H9 (cell line): ENCODE data around the gene RPS21. TPM values are rescaled to one million over a fixed set of nuclear protein-coding genes. Genes with fewer than 3 reads are reported as not detected.

Experiments used
- DNase-seq: peaks from one replicate; pipeline ENCODE4 v3.0.0-alpha.2; 2017
- H2AFZ ChIP-seq: one replicate; pipeline ENCODE4 v1.6.1; 2013; ENCODE audit warnings: mild to moderate bottlenecking, low read length, control low read depth, moderate library complexity
- H2AK5ac ChIP-seq: 2 replicates; pipeline ENCODE4 v1.6.1; 2013; ENCODE audit warnings: low read length, control low read depth, mixed read lengths; ENCODE audit not compliant: insufficient read length
- H2BK120ac ChIP-seq: one replicate; pipeline ENCODE4 v1.6.1; 2013; ENCODE audit warnings: low read depth, mild to moderate bottlenecking, low read length, control low read depth, inconsistent platforms; ENCODE audit not compliant: poor library complexity, severe bottlenecking
- H2BK12ac ChIP-seq: 2 replicates; pipeline ENCODE4 v1.6.1; 2013; ENCODE audit warnings: low read length, control low read depth, mixed read lengths, low read depth; ENCODE audit not compliant: insufficient read length
- H2BK15ac ChIP-seq: 2 replicates; pipeline ENCODE4 v1.6.1; 2013; ENCODE audit warnings: low read depth, low read length, control low read depth
- H2BK20ac ChIP-seq: one replicate; pipeline ENCODE4 v1.6.1; 2013; ENCODE audit warnings: low read depth, mild to moderate bottlenecking, low read length, control low read depth, inconsistent platforms; ENCODE audit not compliant: poor library complexity, severe bottlenecking
- H2BK5ac ChIP-seq: 2 replicates; pipeline ENCODE4 v1.6.1; 2013; ENCODE audit warnings: low read length, control low read depth, mixed read lengths; ENCODE audit not compliant: insufficient read length
- H3K14ac ChIP-seq: 2 replicates; pipeline ENCODE4 v1.6.1; 2013; ENCODE audit warnings: low read length, control low read depth; ENCODE audit not compliant: insufficient read depth
- H3K18ac ChIP-seq: 2 replicates; pipeline ENCODE4 v1.6.1; 2013; ENCODE audit warnings: low read depth, mild to moderate bottlenecking, mixed read lengths, low read length, control low read depth; ENCODE audit not compliant: insufficient read length
- H3K23ac ChIP-seq: 2 replicates; pipeline ENCODE4 v1.6.1; 2013; ENCODE audit warnings: low read length, control low read depth, mixed read lengths, low read depth; ENCODE audit not compliant: insufficient read length
- H3K23me2 ChIP-seq: 2 replicates; pipeline ENCODE4 v1.6.1; 2013; ENCODE audit warnings: low read depth, mild to moderate bottlenecking, mixed read lengths, low read length, control low read depth; ENCODE audit not compliant: insufficient read length, poor library complexity, severe bottlenecking
- H3K27ac ChIP-seq: 2 replicates; pipeline ENCODE4 v1.5.1; 2013; ENCODE audit warnings: low read length, control low read depth, mixed read lengths, low read depth; ENCODE audit not compliant: insufficient read length
- H3K27me3 ChIP-seq: 2 replicates; pipeline ENCODE4 v1.6.1; 2013; ENCODE audit warnings: low read length, control low read depth, inconsistent platforms; ENCODE audit not compliant: insufficient read depth
- H3K4ac ChIP-seq: 2 replicates; pipeline ENCODE4 v1.6.1; 2013; ENCODE audit warnings: low read depth, mild to moderate bottlenecking, control low read depth, inconsistent platforms, low read length, moderate library complexity
- H3K4me1 ChIP-seq: 2 replicates; pipeline ENCODE4 v1.6.1; 2013; ENCODE audit warnings: low read length, control low read depth, inconsistent platforms; ENCODE audit not compliant: insufficient read depth
- H3K4me2 ChIP-seq: 2 replicates; pipeline ENCODE4 v1.6.1; 2013; ENCODE audit warnings: low read length, control low read depth, mixed read lengths; ENCODE audit not compliant: insufficient read length, insufficient read depth
- H3K56ac ChIP-seq: 2 replicates; pipeline ENCODE4 v1.6.1; 2013; ENCODE audit warnings: low read depth, mild to moderate bottlenecking, mixed read lengths, low read length, control low read depth; ENCODE audit not compliant: insufficient read length
- H3K79me1 ChIP-seq: 2 replicates; pipeline ENCODE4 v1.6.1; 2013; ENCODE audit warnings: low read depth, mild to moderate bottlenecking, moderate library complexity, low read length, control low read depth, inconsistent platforms; ENCODE audit not compliant: insufficient read depth, poor library complexity, severe bottlenecking
- H3K79me2 ChIP-seq: 2 replicates; pipeline ENCODE4 v1.6.1; 2013; ENCODE audit warnings: low read length, control low read depth, inconsistent platforms; ENCODE audit not compliant: insufficient read depth
- H3K9ac ChIP-seq: 2 replicates; pipeline ENCODE4 v1.6.1; 2013; ENCODE audit warnings: low read length, control low read depth, mixed read lengths; ENCODE audit not compliant: insufficient read length; ENCODE audit errors: extremely low read depth
- H3K9me3 ChIP-seq: one replicate; pipeline ENCODE4 v1.6.1; 2013; ENCODE audit warnings: low read depth, low read length, inconsistent platforms; ENCODE audit not compliant: control insufficient read depth
- H3T11ph ChIP-seq: one replicate; pipeline ENCODE4 v1.6.1; 2013; ENCODE audit warnings: mild to moderate bottlenecking, low read length, control low read depth, inconsistent platforms
- H4K20me1 ChIP-seq: one replicate; pipeline ENCODE4 v1.6.1; 2013; ENCODE audit not compliant: control insufficient read depth, insufficient read length, insufficient read depth
- H4K5ac ChIP-seq: 2 replicates; pipeline ENCODE4 v1.6.1; 2013; ENCODE audit warnings: low read depth, mild to moderate bottlenecking, mixed read lengths, low read length, control low read depth; ENCODE audit not compliant: insufficient read length
- H4K8ac ChIP-seq: replicated peaks from 2 replicates; pipeline ENCODE4 v1.6.1; 2013; ENCODE audit warnings: low read length, control low read depth, mixed read lengths, low read depth; ENCODE audit not compliant: insufficient read length
- H4K91ac ChIP-seq: 2 replicates; pipeline ENCODE4 v1.6.1; 2013; ENCODE audit warnings: low read depth, mild to moderate bottlenecking, moderate library complexity, mixed read lengths, low read length, control low read depth; ENCODE audit not compliant: insufficient read length
- H3K27ac Mint-ChIP-seq, 3 experiments: 2 replicates in 2 of 3; 3 replicates in 1 of 3; pipeline ENCODE4 v1.8.0; 2020 to 2021; ENCODE audit warnings: mixed read lengths in 3 of 3, mild to moderate bottlenecking in 1 of 3, moderate library complexity in 1 of 3
- H3K27me3 Mint-ChIP-seq: 2 replicates; pipeline ENCODE4 v1.8.0; 2021; ENCODE audit warnings: low read depth, mild to moderate bottlenecking, moderate library complexity, mixed read lengths
- H3K36me3 Mint-ChIP-seq, 3 experiments: 2 replicates in 2 of 3; 3 replicates in 1 of 3; pipeline ENCODE4 v1.8.0; 2020 to 2021; ENCODE audit warnings: low read depth in 3 of 3, mixed read lengths in 3 of 3; ENCODE audit not compliant: insufficient read depth in 1 of 3
- H3K4me1 Mint-ChIP-seq, 2 experiments: 2 replicates each; pipeline ENCODE4 v1.8.0; 2020; ENCODE audit warnings: mixed read lengths in 2 of 2
- H3K4me3 Mint-ChIP-seq, 2 experiments: 2 replicates in 1 of 2; 3 replicates in 1 of 2; pipeline ENCODE4 v1.8.0; 2020 to 2021; ENCODE audit warnings: mild to moderate bottlenecking in 2 of 2, mixed read lengths in 2 of 2, moderate library complexity in 1 of 2
- H3K9me3 Mint-ChIP-seq, 2 experiments: 2 replicates in 1 of 2; 3 replicates in 1 of 2; pipeline ENCODE4 v1.8.0; 2020; ENCODE audit warnings: mild to moderate bottlenecking in 2 of 2, mixed read lengths in 2 of 2, moderate library complexity in 1 of 2
- WGBS: extraction: QIAGEN DNeasy Blood & Tissue Kit; methylation state at CpG from one replicate; pipeline ENCODE4 v1.1.7; 2013; ENCODE audit warnings: missing lambda C conversion rate, low lambda C conversion rate, mixed read lengths; ENCODE audit not compliant: insufficient read length; ENCODE audit errors: extremely low coverage; 5-methylcytosine and 5-hydroxymethylcytosine counted together
- total RNA-seq: library from RNA; stranded (reverse); gene quantifications from 2 replicates; pipeline ENCODE4 v1.2.1, GENCODE V29; 2021
- TF ChIP-seq, protein P1 (sequence below): fragments of 200-600 bp; sonication (generic); conservative IDR thresholded peaks from 3 replicates; pipeline ENCODE4 v1.8.0; 2021; ENCODE audit warnings: antibody characterized with exemption, mild to moderate bottlenecking

Gene RPS21
- total RNA-seq, 1 experiment from 2014 or later, result 1,715 TPM

DNA sequence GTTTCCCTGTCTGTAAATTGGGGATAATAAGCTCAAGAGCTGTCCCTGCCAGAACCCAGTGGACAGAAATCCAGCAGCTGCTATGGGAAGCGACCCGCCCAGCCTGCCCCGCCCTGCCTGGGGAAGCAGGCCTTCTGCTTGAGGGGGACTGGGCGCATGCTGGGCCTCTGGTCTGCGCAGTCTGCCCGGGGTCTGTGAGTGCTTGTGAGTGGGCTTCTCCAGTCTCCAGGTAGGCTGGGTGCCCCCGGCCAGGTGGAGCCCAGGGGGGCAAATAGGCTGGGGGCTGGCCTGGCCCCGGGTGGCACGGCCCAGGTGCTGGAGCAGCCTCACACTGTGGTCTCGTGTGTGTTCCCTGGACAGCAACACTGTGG, 41.1 kb downstream of the RPS21 start:
- no peak overlapping the region for H2BK12ac ChIP-seq
- no peaks in the 10 kb centered on the region for H3K79me1 ChIP-seq
- H3K27me3 ChIP-seq, result no peaks in the 10 kb centered on the region
- Mint-ChIP-seq H3K4me3 (no peak overlapping the region), H3K9me3 (peaks cover 0 to 3% of the 10 kb centered on the region in 2 experiments; a peak in 1 of 5 replicates), H3K4me1 (peaks cover 25 to 58% of the 10 kb centered on the region in 2 experiments), H3K36me3 (0 out of 7 replicates have a peak, but pooled peaks cover 0 to 4% (median 0%) of the 10 kb centered on the region in 3 experiments), H3K27ac (no peak overlapping the region), H3K27me3 (peaks cover 15% of the 10 kb centered on the region)
- no peak overlapping the region for H3T11ph ChIP-seq
- no peak overlapping the region for H2BK20ac ChIP-seq
- H3K56ac ChIP-seq, result no peak overlapping the region
- H4K20me1 ChIP-seq, result no peaks in the 10 kb centered on the region
- no peak overlapping the region for H3K18ac ChIP-seq
- WGBS, result no CpG with 5 or more reads among the region's 10 CpGs
- peaks cover 3% of the 10 kb centered on the region; the same call in 1 of the 2 replicates for H3K4me1 ChIP-seq
- no peaks in the 10 kb centered on the region for H3K23me2 ChIP-seq
- H3K27ac ChIP-seq, result no peak overlapping the region
- H3K79me2 ChIP-seq, result no peaks in the 10 kb centered on the region
- H4K5ac ChIP-seq, result no peak overlapping the region
- no peak overlapping the region for H2AFZ ChIP-seq
- H3K14ac ChIP-seq, result peak overlapping the region; percentile 44; the same call in 1 of the 2 replicates
- DNase-seq, result no peak
- no peak overlapping the region for H2AK5ac ChIP-seq
- no peak overlapping the region for H2BK5ac ChIP-seq
- H3K9me3 ChIP-seq, result no peaks in the 10 kb centered on the region
- TF ChIP-seq, protein P1, sequence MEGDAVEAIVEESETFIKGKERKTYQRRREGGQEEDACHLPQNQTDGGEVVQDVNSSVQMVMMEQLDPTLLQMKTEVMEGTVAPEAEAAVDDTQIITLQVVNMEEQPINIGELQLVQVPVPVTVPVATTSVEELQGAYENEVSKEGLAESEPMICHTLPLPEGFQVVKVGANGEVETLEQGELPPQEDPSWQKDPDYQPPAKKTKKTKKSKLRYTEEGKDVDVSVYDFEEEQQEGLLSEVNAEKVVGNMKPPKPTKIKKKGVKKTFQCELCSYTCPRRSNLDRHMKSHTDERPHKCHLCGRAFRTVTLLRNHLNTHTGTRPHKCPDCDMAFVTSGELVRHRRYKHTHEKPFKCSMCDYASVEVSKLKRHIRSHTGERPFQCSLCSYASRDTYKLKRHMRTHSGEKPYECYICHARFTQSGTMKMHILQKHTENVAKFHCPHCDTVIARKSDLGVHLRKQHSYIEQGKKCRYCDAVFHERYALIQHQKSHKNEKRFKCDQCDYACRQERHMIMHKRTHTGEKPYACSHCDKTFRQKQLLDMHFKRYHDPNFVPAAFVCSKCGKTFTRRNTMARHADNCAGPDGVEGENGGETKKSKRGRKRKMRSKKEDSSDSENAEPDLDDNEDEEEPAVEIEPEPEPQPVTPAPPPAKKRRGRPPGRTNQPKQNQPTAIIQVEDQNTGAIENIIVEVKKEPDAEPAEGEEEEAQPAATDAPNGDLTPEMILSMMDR, result no peak
- H4K91ac ChIP-seq, result no peak overlapping the region
- H3K4ac ChIP-seq, result no peak overlapping the region
- no peak overlapping the region for H4K8ac ChIP-seq
- no peak overlapping the region for H2BK15ac ChIP-seq
- H3K23ac ChIP-seq, result no peak overlapping the region
- no peak overlapping the region for H3K9ac ChIP-seq
- H3K4me2 ChIP-seq, result no peak overlapping the region
- H2BK120ac ChIP-seq, result no peak overlapping the region
